GM23338 (cell line): ENCODE data around the gene FRMD3. TPM values are rescaled to one million over a fixed set of nuclear protein-coding genes. Genes with fewer than 3 reads are reported as not detected.

Source experiments
- ATAC-seq: fragments of 200-7000 bp; cut with Tn5 transposase; 3 replicates; pipeline ENCODE4 v1.9.1; 2020
- DNase-seq: peaks from one replicate; pipeline ENCODE4 v3.0.0-alpha.2; 2015; ENCODE audit warnings: low spot score
- H2AFZ ChIP-seq: fragments of 200-600 bp; sonication (generic); 2 replicates; pipeline ENCODE4 v1.8.0; 2016; ENCODE audit warnings: antibody characterized with exemption, mild to moderate bottlenecking, moderate library complexity
- H3F3A ChIP-seq: fragments of 200-600 bp; sonication (generic); replicated peaks from 2 replicates; pipeline ENCODE4 v1.8.0; 2017; ENCODE audit warnings: antibody characterized with exemption, mixed run types, low read depth
- H3K27ac ChIP-seq: fragments of 200-600 bp; sonication (generic); 2 replicates; pipeline ENCODE4 v1.6.1; 2016; ENCODE audit warnings: low read depth
- H3K27me3 ChIP-seq: fragments of 200-600 bp; sonication (generic); 2 replicates; pipeline ENCODE4 v1.8.0; 2016; ENCODE audit warnings: mild to moderate bottlenecking, mixed run types, moderate library complexity; ENCODE audit not compliant: insufficient read depth
- H3K36me3 ChIP-seq: fragments of 200-600 bp; sonication (generic); 2 replicates; pipeline ENCODE4 v1.8.0; 2016; ENCODE audit warnings: mild to moderate bottlenecking; ENCODE audit not compliant: insufficient read depth
- H3K4me1 ChIP-seq: fragments of 200-600 bp; sonication (generic); 2 replicates; pipeline ENCODE4 v1.8.0; 2016; ENCODE audit warnings: mild to moderate bottlenecking, moderate library complexity; ENCODE audit not compliant: insufficient read depth
- H3K4me2 ChIP-seq: fragments of 200-600 bp; sonication (generic); 2 replicates; pipeline ENCODE4 v1.7.1; 2017; ENCODE audit warnings: mixed run types
- H3K4me3 ChIP-seq: fragments of 200-600 bp; sonication (generic); 2 replicates; pipeline ENCODE4 v1.6.1; 2016; ENCODE audit warnings: mixed run types
- H3K79me2 ChIP-seq: fragments of 200-600 bp; sonication (generic); replicated peaks from 2 replicates; pipeline ENCODE4 v1.8.0; 2017; ENCODE audit warnings: mild to moderate bottlenecking; ENCODE audit not compliant: insufficient read depth
- H3K9me2 ChIP-seq: fragments of 200-600 bp; sonication (generic); 2 replicates; pipeline ENCODE4 v1.8.0; 2017; ENCODE audit not compliant: insufficient read depth
- H4K20me1 ChIP-seq: fragments of 200-600 bp; sonication (generic); replicated peaks from 2 replicates; pipeline ENCODE4 v1.8.0; 2017; ENCODE audit warnings: mild to moderate bottlenecking; ENCODE audit not compliant: insufficient read depth
- H3K27ac Mint-ChIP-seq: 2 replicates; pipeline ENCODE4 v1.8.0; 2020; ENCODE audit warnings: inconsistent platforms, mild to moderate bottlenecking, moderate library complexity, mixed read lengths
- H3K27me3 Mint-ChIP-seq: 3 replicates; pipeline ENCODE4 v1.8.0; 2022; ENCODE audit warnings: low read depth, mild to moderate bottlenecking, moderate library complexity, mixed read lengths, inconsistent platforms; ENCODE audit not compliant: insufficient read depth, poor library complexity
- H3K36me3 Mint-ChIP-seq: 3 replicates; pipeline ENCODE4 v1.8.0; 2021; ENCODE audit warnings: low read depth, mild to moderate bottlenecking, inconsistent platforms, moderate library complexity, mixed read lengths
- H3K4me1 Mint-ChIP-seq: 3 replicates; pipeline ENCODE4 v1.8.0; 2020; ENCODE audit warnings: mild to moderate bottlenecking, inconsistent platforms, mixed read lengths
- H3K4me3 Mint-ChIP-seq: 3 replicates; pipeline ENCODE4 v1.8.0; 2021; ENCODE audit warnings: moderate library complexity, mild to moderate bottlenecking, inconsistent platforms, mixed read lengths
- H3K9me3 Mint-ChIP-seq: 3 replicates; pipeline ENCODE4 v1.8.0; 2020; ENCODE audit warnings: moderate library complexity, mild to moderate bottlenecking, inconsistent platforms, mixed read lengths
- CREB1 ChIP-seq: fragments of 250-450 bp; sonication (Bioruptor Pico); IDR thresholded peaks from 2 replicates; pipeline ENCODE4 v1.5.0; 2020; ENCODE audit warnings: low read depth, mild to moderate bottlenecking, moderate library complexity
- CTCF ChIP-seq, 2 experiments: fragments of 200-600 bp in 1 of 2; sonication (generic) in 1 of 2; conservative IDR thresholded peaks; 2 replicates each; pipeline versions ENCODE4 v1.5.1 to v1.6.1; 2016 to 2017; ENCODE audit warnings: antibody characterized with exemption in 2 of 2, low read depth in 2 of 2, mild to moderate bottlenecking in 2 of 2, moderate library complexity in 1 of 2
- EZH2 ChIP-seq: fragments of 200-600 bp; sonication (generic); IDR thresholded peaks from one replicate; pipeline ENCODE4 v1.8.0; 2017; ENCODE audit warnings: antibody characterized with exemption, mild to moderate bottlenecking, low read depth; ENCODE audit not compliant: unreplicated experiment
- EZH2phosphoT487 ChIP-seq: fragments of 200-600 bp; sonication (generic); IDR thresholded peaks from one replicate; pipeline ENCODE4 v1.8.1; 2018; ENCODE audit warnings: antibody characterized with exemption; ENCODE audit not compliant: unreplicated experiment
- JUNB ChIP-seq: IDR thresholded peaks from one replicate; pipeline ENCODE4 v1.6.1; 2016; ENCODE audit warnings: antibody characterized with exemption; ENCODE audit not compliant: unreplicated experiment
- NANOG ChIP-seq: IDR thresholded peaks from 2 replicates; pipeline ENCODE4 v1.6.1; 2016; ENCODE audit warnings: antibody characterized with exemption, borderline replicate concordance
- POLR2AphosphoS5 ChIP-seq: IDR thresholded peaks from 2 replicates; pipeline ENCODE4 v1.6.1; 2016; ENCODE audit warnings: antibody characterized with exemption, low read depth
- REST ChIP-seq: IDR thresholded peaks from one replicate; pipeline ENCODE4 v1.6.1; 2018; ENCODE audit warnings: antibody characterized with exemption; ENCODE audit not compliant: unreplicated experiment
- STAT1 ChIP-seq: IDR thresholded peaks from one replicate; pipeline ENCODE4 v1.6.1; 2016; ENCODE audit warnings: antibody characterized with exemption; ENCODE audit not compliant: unreplicated experiment
- ZNF331 ChIP-seq: fragments of 250-450 bp; sonication (Bioruptor Pico); IDR thresholded peaks from 2 replicates; pipeline ENCODE4 v1.5.0; 2020; ENCODE audit warnings: low read depth, mild to moderate bottlenecking, moderate library complexity
- ZNF462 ChIP-seq: fragments of 250-450 bp; sonication (Bioruptor Pico); IDR thresholded peaks from 2 replicates; pipeline ENCODE4 v1.5.0; 2020; ENCODE audit warnings: mild to moderate bottlenecking, moderate library complexity
- polyA plus RNA-seq: library from polyadenylated mRNA; unstranded; fragments of >200 nt; fragmentation: Nextera tagmentation; extraction: Ambion mirVana; gene quantifications from 2 replicates; pipeline ENCODE4 v1.2.1, GENCODE V29; 2016
- total RNA-seq: library from RNA; depleted of rRNA; stranded (reverse); fragments of >200 nt; shearing (Covaris generic); gene quantifications from 2 replicates; pipeline ENCODE4 v1.2.3, GENCODE V29; 2014
- TF ChIP-seq, protein P1 (sequence below): IDR thresholded peaks from 2 replicates; pipeline ENCODE4 v1.6.1; 2016; ENCODE audit warnings: antibody characterized with exemption

Gene FRMD3
- total and polyA plus RNA-seq, 2 experiments from 2014 or later: 0.47 to 1.2 TPM

GRCh38 chr9:83536332-83536731 is 1.9 kb downstream of the FRMD3 start:
- H3F3A ChIP-seq: no peaks in the 10 kb centered on the region
- peaks cover 63% of the 10 kb centered on the region for H3K27me3 ChIP-seq
- peaks cover 12% of the 10 kb centered on the region; the same call in 1 of the 2 replicates for H3K4me1 ChIP-seq
- no peak overlapping the region for H3K27ac Mint-ChIP-seq
- H3K27me3 Mint-ChIP-seq: peaks cover 40% of the 10 kb centered on the region
- H3K9me3 Mint-ChIP-seq: no peaks in the 10 kb centered on the region; the same call in 2 of the 3 replicates
- no peak for ATAC-seq
- TF ChIP-seq STAT1 (no peak), EZH2 (no peak), NANOG (no peak), POLR2AphosphoS5 (no peak), JUNB (no peak), EZH2phosphoT487 (no peak), CREB1 (CRISPR knock-in tag) (no peak), REST (no peak), ZNF462 (CRISPR knock-in tag) (no peak), CTCF (conservative IDR thresholded peaks at IDR 0.05; ENCODE audit: low read depth in 2 of 2) (no peak), ZNF331 (no peak)
- TF ChIP-seq, protein P1, sequence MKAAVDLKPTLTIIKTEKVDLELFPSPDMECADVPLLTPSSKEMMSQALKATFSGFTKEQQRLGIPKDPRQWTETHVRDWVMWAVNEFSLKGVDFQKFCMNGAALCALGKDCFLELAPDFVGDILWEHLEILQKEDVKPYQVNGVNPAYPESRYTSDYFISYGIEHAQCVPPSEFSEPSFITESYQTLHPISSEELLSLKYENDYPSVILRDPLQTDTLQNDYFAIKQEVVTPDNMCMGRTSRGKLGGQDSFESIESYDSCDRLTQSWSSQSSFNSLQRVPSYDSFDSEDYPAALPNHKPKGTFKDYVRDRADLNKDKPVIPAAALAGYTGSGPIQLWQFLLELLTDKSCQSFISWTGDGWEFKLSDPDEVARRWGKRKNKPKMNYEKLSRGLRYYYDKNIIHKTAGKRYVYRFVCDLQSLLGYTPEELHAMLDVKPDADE: no peak
- H3K79me2 ChIP-seq: no peaks in the 10 kb centered on the region
- H3K36me3 Mint-ChIP-seq: no peaks in the 10 kb centered on the region
- 0 out of 2 replicates have a peak, but pooled peaks cover 4% of the 10 kb centered on the region for H4K20me1 ChIP-seq
- H3K36me3 ChIP-seq: no peaks in the 10 kb centered on the region
- no peak overlapping the region for H2AFZ ChIP-seq
- no peak for DNase-seq
- peak overlapping the region; percentile 14; the same call in 1 of the 3 replicates for H3K4me3 Mint-ChIP-seq
- no peaks in the 10 kb centered on the region for H3K9me2 ChIP-seq
- no peak overlapping the region for H3K4me3 ChIP-seq
- peaks cover 19% of the 10 kb centered on the region for H3K4me1 Mint-ChIP-seq
- H3K4me2 ChIP-seq: peak overlapping the region; percentile 95
- H3K27ac ChIP-seq: no peak overlapping the region
